GF-D8 (cell line): ENCODE results near the gene TRAPPC11.

Source experiments
- DNase-seq: peaks from one replicate; lab custom pipeline; 2025; lab: John Stamatoyannopoulos, UW

Gene TRAPPC11

DNA sequence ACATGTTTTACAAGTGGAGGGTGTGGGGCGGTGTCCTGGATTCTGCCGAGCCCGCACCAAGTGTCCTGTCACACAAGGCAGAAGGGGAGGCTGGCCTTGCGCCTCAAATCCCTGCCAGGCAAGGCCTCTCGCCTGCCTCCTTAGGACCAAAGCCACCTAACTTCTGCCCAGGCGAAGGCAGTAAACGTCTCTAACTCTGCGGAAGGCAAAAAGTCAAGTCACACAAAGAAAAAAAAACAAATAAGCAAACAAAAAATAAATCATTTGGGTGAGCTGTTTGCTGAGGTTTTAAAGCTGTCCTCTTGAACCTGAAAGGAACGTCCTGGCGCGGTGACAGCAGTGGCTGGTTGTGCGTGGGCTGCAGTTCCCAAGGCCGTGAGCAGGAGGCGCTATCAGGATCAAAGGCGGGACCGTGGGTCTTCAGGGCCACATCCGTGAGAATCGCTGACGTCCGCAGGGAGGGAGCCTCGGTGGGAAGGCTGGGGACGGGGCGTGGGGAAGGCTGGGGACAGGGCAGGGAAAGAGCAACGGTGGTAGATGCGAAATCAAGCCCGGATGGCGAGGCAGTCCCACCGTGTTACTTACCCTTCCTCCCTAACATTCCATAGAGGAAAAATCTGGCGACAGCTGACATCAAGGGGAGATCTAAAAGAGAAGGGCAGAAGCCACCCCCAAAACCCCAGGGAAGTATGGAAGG is 99.1 kb downstream of the TRAPPC11 start:
- DNase-seq: no peak

GRCh38 chr4:183758758-183759447 is 99.8 kb downstream of the TRAPPC11 start:
- DNase-seq: no peak

DNA sequence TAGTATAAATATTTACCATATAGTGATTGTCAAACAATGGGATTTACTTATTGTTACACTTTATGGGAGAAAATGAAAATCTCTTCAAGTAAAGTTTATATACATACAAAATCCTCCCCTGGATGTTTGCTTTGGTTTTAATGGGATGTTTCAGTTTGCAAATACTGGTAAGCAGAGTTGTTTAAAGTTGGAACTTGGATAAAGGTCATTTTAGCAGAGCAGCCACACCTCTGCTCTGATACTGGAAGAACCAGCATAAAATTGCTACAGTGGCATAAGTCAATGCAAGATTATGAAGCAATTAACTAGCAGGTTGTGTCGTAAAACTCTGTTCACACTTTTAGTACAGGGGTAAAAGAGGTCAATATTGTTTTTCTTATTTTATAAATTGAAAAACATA is 101.2 kb downstream of the TRAPPC11 start:
- no peak for DNase-seq
